GM18526 (cell line): Measurements from ENCODE around the gene MEGF11.

Source experiments
- POLR2A ChIP-seq: IDR thresholded peaks from 3 replicates; pipeline ENCODE4 v1.6.1; 2011; ENCODE audit not compliant: insufficient read length; ENCODE audit errors: extremely low read depth

Gene MEGF11

DNA sequence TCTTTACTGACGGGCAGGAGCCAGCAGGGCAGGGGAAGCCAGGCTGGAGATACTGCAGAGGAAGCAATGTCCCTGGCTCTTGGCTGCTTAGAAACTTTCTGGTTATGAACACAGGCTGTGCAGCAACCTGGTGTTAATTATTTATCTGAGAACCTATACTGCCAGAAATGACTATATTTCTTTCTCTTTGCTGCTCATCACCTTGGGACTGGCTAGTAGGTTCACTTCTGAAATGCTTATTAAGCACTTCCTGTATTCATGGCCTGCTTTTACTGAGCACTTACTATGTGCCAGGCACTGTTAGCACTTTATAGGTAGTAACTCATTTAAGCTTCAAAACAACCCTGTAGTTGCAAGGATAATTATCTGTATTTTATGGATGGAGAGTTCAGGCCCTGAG is 326.7 kb downstream of the MEGF11 start:
- no peak for TF ChIP-seq POLR2A

DNA sequence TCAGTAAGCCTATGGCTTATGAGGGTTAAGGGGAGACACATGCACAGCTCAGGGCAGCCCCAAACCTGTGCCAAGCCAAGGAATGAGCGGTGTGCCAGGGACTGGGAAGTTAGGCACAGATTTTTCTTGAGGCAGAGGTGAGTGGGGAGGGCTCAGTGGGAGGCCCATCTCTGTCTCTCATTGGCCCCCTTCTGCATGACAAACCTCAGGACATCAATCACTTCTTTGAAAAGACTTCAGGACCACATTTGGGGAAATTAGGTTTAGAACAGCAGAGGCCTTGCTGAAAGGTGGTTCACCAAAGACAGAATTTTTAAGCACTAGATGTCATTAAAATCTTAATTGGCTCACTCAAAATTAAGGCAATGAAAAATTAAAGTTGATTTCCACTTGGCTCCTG is 327.1 kb downstream of the MEGF11 start:
- no peak for TF ChIP-seq POLR2A

DNA sequence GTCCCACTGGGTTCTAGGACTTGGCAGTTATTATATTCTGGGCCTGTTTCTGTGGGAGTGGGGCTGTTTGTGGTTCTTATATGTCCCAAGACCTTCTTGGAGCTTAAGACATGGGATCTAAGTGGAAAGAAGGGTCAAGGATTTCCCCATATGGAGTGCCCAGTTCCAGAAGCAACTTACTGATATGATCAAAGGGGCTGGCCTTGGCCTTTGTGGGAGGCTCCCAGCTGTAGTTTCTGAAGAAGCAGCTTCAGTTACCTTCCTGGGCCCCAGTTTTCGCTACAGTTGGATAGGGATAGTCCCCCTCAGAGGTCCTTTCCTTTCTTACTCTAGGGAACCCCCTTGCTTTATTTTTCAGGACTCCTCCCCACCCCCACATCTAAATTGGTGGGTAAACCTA is 328.2 kb downstream of the MEGF11 start:
- no peak for TF ChIP-seq POLR2A

DNA sequence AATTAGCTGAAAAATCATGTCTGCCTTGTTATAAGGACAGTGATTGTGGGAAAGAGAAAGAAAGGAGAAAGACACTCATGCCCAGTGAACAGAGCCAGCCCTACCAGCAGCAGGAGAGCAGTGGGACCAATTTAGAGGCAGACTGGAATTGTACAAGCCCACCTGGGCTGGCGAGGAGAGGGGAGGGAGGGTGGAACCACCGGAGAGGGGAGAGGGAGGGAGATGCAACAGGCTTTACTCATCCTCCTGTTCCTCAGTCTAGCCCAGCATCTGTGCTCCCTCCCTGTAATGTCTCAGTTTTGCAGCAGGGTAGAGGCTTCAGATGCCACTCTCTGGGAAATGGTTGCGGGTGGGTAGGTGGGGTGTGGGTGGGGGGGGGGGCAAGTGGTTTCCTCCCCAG is 329.5 kb downstream of the MEGF11 start:
- TF ChIP-seq POLR2A: no peak

- no peak for TF ChIP-seq POLR2A
These were observed 330.3 kb downstream of the MEGF11 start for GRCh38 chr15:65923264-65923663.

- TF ChIP-seq POLR2A: no peak
These were observed 330.9 kb downstream of the MEGF11 start for GRCh38 chr15:65922621-65923020.

DNA sequence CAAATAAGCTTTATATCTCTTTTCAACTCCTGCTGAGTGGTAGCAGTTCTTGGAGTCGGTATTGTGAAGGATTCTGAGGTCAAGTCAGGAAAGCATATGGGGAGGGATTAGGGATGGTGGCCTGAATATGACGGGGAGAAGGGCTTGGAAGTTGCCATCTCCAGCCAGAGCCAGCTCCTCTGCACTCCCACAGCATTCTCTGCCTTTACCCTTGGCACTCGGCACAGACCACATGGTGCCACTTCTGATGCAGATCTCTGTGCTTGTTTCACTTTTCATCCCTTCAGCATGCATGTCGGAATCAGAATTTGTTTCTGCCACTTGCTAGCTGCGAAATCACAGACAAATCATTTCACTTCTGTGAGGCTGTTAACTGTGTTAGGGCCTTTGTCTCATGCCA is 331.8 kb downstream of the MEGF11 start:
- no peak for TF ChIP-seq POLR2A

GRCh38 chr15:65920825-65921309 is 332.7 kb downstream of the MEGF11 start:
- peak; percentile 25 for TF ChIP-seq POLR2A

DNA sequence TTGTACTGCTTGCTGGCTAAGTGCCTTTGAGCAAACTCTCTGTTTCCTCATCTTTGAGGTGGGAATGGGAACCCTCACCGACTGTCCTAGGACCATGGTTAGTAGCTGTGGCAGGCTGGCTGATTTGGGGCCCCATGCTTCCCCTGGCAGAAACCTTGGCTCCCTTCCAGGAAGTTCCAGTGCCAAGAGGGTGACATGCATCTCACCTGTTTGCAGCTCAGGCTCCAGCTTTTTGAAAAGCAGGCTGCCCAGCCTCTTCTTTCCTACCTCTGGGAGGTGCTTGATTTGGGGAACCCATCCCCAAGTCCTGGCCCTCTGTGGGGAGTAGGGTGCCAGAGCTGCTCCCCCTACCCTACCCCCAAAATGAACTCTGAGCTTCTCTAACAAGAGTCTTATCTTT is 333.4 kb downstream of the MEGF11 start:
- TF ChIP-seq POLR2A: no peak

DNA sequence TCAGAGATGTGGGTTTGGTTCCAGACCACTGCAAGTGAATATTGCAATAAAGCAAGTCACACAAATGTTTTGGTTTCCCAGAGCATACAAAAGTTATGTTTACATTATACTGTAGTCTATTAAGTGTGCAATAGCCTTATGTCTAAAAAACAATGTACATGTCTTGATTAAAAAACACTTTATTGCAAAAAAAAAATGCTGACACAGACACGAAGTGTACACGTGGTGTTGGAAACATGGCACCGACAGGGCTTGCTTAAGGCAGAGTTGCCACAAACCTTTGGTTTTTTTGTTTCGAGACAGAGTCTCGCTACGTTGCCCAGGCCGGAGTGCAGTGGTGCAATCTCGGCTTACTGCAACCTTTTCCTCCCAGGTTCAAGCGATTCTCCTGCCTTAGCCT is 334.2 kb downstream of the MEGF11 start:
- no peak for TF ChIP-seq POLR2A

DNA sequence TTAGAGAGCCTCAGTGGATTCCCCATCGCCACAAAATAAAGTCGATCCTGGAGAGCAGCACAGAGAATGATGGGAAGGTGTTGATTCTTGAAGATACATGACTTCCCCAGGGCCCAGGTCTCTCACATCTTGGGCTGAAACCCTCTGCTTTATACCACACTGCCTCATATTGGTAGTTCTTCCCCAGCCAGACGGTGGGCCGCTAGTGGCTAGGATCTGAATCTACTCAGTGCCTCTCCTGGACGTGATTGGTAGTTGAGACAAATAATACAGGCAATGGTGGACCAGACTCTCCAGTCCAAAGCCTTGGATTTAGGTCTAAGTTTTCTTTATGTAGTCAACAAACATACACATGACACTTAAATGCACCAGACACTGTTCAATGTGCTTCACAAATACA is 334.6 kb downstream of the MEGF11 start:
- TF ChIP-seq POLR2A: no peak

DNA sequence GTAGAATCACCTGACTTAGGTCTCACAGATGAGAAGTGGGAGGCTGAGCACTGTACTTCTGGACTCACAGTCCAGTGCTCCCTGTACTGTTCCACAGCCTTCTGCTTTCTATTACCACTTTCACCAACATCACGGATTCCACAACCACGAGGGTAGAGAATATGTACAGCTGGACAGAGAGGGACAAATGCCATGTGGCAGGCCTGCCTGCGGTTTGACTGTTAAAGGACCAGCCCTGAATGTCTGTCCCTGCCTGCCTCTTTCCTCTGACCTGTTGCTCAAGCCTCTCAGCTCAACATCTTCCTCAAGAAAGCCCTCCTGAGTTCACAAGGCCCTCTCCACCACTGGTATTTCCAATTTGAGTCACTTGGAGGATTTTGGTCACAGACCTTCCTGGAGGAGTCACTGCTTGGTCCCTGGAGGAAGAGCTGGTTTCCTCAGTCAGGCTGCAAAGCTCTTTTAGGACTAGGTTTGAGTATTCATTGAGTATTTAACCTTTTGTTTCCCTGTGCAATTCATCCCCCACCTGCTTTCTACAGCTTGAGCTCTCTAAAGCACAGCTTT is 335.1 kb downstream of the MEGF11 start:
- no peak for TF ChIP-seq POLR2A

- no peak for TF ChIP-seq POLR2A
These were observed 335.6 kb downstream of the MEGF11 start for GRCh38 chr15:65917936-65918335.

- TF ChIP-seq POLR2A: peak; percentile 21
These were observed 336.2 kb downstream of the MEGF11 start for GRCh38 chr15:65917407-65917756.

DNA sequence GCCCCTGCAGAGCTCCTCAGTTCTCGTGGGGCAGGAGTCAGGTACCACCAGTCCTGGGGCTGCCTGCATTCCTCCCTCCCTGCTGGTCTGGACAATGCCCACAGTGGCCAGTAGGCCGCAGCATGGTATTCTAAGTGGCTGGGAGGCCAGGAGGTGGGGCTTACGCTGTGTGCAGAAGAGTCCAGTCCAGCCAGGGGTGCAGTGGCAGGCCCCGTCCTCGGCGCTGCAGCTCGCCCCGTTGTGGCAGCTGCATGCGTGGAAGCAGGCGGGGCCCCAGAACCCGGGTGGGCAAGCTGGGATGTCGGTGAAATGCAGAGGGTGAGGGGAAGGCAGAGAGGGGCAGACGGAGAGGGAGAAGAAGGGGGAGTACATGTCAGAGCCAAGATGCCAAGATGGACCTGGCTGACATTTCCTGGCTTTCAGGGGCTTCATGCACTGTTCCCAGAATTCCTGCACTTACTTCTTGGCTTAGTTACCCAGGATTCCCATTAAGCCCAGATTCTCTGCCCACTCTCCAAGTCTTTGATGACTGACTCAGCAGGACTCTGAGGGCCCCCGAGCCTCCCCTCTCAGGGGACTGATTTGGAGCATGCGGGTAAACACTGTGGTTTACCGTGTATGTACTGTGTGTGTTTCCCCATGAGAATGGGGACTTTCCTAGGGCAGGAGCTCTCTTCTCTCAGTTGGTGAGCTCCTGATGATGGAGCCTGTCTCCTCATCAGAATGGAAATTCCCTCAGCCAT is 336.7 kb downstream of the MEGF11 start:
- no peak for TF ChIP-seq POLR2A

DNA sequence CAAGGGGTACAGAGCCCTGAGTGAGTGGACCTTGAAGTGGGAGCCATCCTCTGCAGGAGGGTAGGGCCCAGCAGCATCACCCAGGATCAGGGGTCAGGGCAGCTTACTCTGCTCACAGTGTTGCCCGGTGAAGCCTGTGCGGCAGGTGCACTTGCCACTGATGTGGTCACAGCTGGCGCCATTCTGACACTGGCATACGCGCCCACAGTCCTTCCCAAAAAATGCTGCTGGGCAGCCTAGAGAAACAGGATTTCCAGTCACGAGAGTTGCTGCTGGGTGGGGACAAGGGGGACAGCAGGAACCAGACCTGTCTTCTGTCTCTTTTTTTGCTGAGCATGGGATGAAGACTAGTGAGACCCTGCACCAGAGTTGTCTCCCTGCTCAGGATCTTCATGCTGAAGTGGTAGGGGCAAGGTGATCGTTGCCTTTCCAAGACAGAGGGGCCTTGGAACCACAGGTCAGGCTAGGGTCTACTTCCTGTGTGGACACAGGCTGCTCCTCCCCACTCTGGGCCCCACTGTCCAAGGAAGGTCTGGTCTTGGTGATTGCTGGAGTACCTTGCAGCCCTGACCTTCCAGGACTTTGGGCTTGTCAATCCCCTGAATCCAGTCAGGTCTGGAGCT is 337.4 kb downstream of the MEGF11 start:
- no peak for TF ChIP-seq POLR2A
